Thymus (tissue), 11 donors: ENCODE data around the gene CD70. TPM values are rescaled to one million over a fixed set of nuclear protein-coding genes. Genes with fewer than 3 reads are reported as not detected.
"Not testable (repeated sequence)": the region's sequence is repeated elsewhere in the genome, so short reads cannot be mapped to it uniquely, and the experiment has no call there.

ENCODE experiments used
- DNase-seq, 9 donors: peaks; one replicate each; pipeline ENCODE4 v3.0.0-alpha.2; 2013; ENCODE audit warnings: low spot score in 9 of 9, low read depth in 6 of 9, missing footprints in 1 of 9
- H3K27ac ChIP-seq, 2 donors: one replicate each; pipeline ENCODE4 v1.5.1; 2013; ENCODE audit warnings: control low read depth in 1 of 2, low read depth in 1 of 2, low read length in 1 of 2, mild to moderate bottlenecking in 1 of 2, moderate library complexity in 1 of 2
- H3K27me3 ChIP-seq, 2 donors: one replicate each; pipeline ENCODE4 v1.5.1; 2013; ENCODE audit warnings: low read length in 1 of 2; ENCODE audit not compliant: control insufficient read depth in 2 of 2, insufficient read depth in 1 of 2
- H3K36me3 ChIP-seq, 2 donors: one replicate each; pipeline ENCODE4 v1.5.1; 2013; ENCODE audit warnings: low read length in 1 of 2, mild to moderate bottlenecking in 1 of 2, moderate library complexity in 1 of 2; ENCODE audit not compliant: control insufficient read depth in 2 of 2, insufficient read depth in 2 of 2
- H3K4me1 ChIP-seq, 2 donors: one replicate each; pipeline ENCODE4 v1.5.1; 2013; ENCODE audit warnings: low read length in 2 of 2; ENCODE audit not compliant: control insufficient read depth in 2 of 2, insufficient read depth in 2 of 2
- H3K4me3 ChIP-seq, 2 donors: one replicate each; pipeline ENCODE4 v1.5.1; 2013; ENCODE audit warnings: low read length in 2 of 2, control low read depth in 1 of 2, mild to moderate bottlenecking in 1 of 2
- H3K9me3 ChIP-seq, 2 donors: one replicate each; pipeline ENCODE4 v1.5.1; 2013; ENCODE audit warnings: low read length in 1 of 2, mild to moderate bottlenecking in 1 of 2; ENCODE audit not compliant: control insufficient read depth in 2 of 2, insufficient read depth in 1 of 2
- WGBS: extraction: QIAGEN DNeasy Blood & Tissue Kit; methylation state at CpG from one replicate; pipeline ENCODE4 v1.1.7; 2013; 5-methylcytosine and 5-hydroxymethylcytosine counted together
- polyA plus RNA-seq: library from polyadenylated mRNA; stranded (reverse); fragments of 200-250 nt; gene quantifications from one replicate; pipeline ENCODE4 v1.2.3, GENCODE V29; 2013
- total RNA-seq: library from RNA; stranded (reverse); fragments of 120-200 nt; gene quantifications from one replicate; pipeline ENCODE4 v1.2.4, GENCODE V29; 2013
- donor health status: healthy.

CD70 gene
- total and polyA plus RNA-seq, 2 donors, result 4.0 to 11.1 TPM

- H3K27ac ChIP-seq, H3K4me3 ChIP-seq, DNase-seq, H3K27me3 ChIP-seq, H3K9me3 ChIP-seq, H3K4me1 ChIP-seq, H3K36me3 ChIP-seq: not testable (repeated sequence)
- WGBS, result 94% methylated on average over 10 of the region's 10 CpGs
Observed at GRCh38 chr19:6600951-6601536, 10.1 kb upstream of the CD70 start.

- Histone ChIP-seq H3K9me3 (peaks cover 0 to 3% of the 10 kb centered on the region in 2 donors), H3K27ac (no peak overlapping the region), H3K36me3 (no peaks in the 10 kb centered on the region), H3K4me3 (no peak overlapping the region), H3K27me3 (peaks cover 0 to 3% of the 10 kb centered on the region in 2 donors), H3K4me1 (no peaks in the 10 kb centered on the region)
- WGBS, result 87% methylated on average over 8 of the region's 8 CpGs
- DNase-seq, result no peak
Observed at GRCh38 chr19:6599866-6600454, 9.0 kb upstream of the CD70 start.

GRCh38 chr19:6598254-6598892 lies 7.4 kb upstream of the CD70 start:
- H3K4me3 ChIP-seq, H3K36me3 ChIP-seq, H3K4me1 ChIP-seq, H3K9me3 ChIP-seq, H3K27ac ChIP-seq, DNase-seq: not testable (repeated sequence)
- peaks cover 0 to 12% of the 10 kb centered on the region in 2 donors for H3K27me3 ChIP-seq
- 64% methylated on average over 6 of the region's 6 CpGs for whole genome bisulfite sequencing

GRCh38 chr19:6597471-6598253 lies 6.7 kb upstream of the CD70 start:
- 95% methylated on average over 34 of the region's 34 CpGs for WGBS
- H3K27me3 ChIP-seq, result peaks cover 0 to 14% of the 10 kb centered on the region in 2 donors
- not testable (repeated sequence) for H3K36me3 ChIP-seq, H3K9me3 ChIP-seq, H3K4me1 ChIP-seq, H3K27ac ChIP-seq, H3K4me3 ChIP-seq, DNase-seq

GRCh38 chr19:6596621-6597020 lies 5.7 kb upstream of the CD70 start:
- WGBS, result 89% methylated on average over 7 of the region's 7 CpGs
- H3K4me1 ChIP-seq, result no peaks in the 10 kb centered on the region
- H3K27ac ChIP-seq, result no peak overlapping the region
- H3K9me3 ChIP-seq, result peaks cover 0 to 3% of the 10 kb centered on the region in 2 donors
- H3K4me3 ChIP-seq, result no peak overlapping the region
- H3K27me3 ChIP-seq, result peaks cover 3 to 22% of the 10 kb centered on the region in 2 donors
- DNase-seq, result no peak
- H3K36me3 ChIP-seq, result no peaks in the 10 kb centered on the region

- peaks cover 0 to 8% of the 10 kb centered on the region in 2 donors for H3K9me3 ChIP-seq
- no peak overlapping the region for H3K4me3 ChIP-seq
- H3K27ac ChIP-seq, result no peak overlapping the region
- H3K27me3 ChIP-seq, result peaks cover 24 to 50% of the 10 kb centered on the region in 2 donors
- DNase-seq, result no peak
- no peaks in the 10 kb centered on the region for H3K36me3 ChIP-seq
- peaks cover 0 to 4% of the 10 kb centered on the region in 2 donors for H3K4me1 ChIP-seq
- WGBS, result 76% methylated on average over 11 of the region's 11 CpGs
Observed at GRCh38 chr19:6593651-6594416, 2.9 kb upstream of the CD70 start.

GRCh38 chr19:6590258-6590826 lies 608 bp downstream of the CD70 start:
- DNase-seq, result no peak
- Histone ChIP-seq H3K4me1 (peaks cover 0 to 4% of the 10 kb centered on the region in 2 donors), H3K27me3 (peaks cover 44 to 83% of the 10 kb centered on the region in 2 donors), H3K27ac (no peak overlapping the region), H3K4me3 (peak overlapping the region in 1 of 2 donors; percentile 15), H3K9me3 (peaks cover 0 to 5% of the 10 kb centered on the region in 2 donors), H3K36me3 (no peaks in the 10 kb centered on the region)
- 4% methylated on average over 31 of the region's 31 CpGs for WGBS

- peaks cover 44 to 87% of the 10 kb centered on the region in 2 donors for H3K27me3 ChIP-seq
- DNase-seq, result no peak
- no peaks in the 10 kb centered on the region for H3K36me3 ChIP-seq
- whole genome bisulfite sequencing, result 11% methylated on average over 16 of the region's 16 CpGs
- H3K9me3 ChIP-seq, result peaks cover 0 to 5% of the 10 kb centered on the region in 2 donors
- peaks cover 0 to 4% of the 10 kb centered on the region in 2 donors for H3K4me1 ChIP-seq
- H3K27ac ChIP-seq, result no peak overlapping the region
- H3K4me3 ChIP-seq, result no peak overlapping the region
Observed at GRCh38 chr19:6589711-6590257, 1.2 kb downstream of the CD70 start.
